ENCODE data around the gene FGF2. TPM values are rescaled to one million over a fixed set of nuclear protein-coding genes. Genes with fewer than 3 reads are reported as not detected.
"Not testable (repeated sequence)": the region's sequence is repeated elsewhere in the genome, so short reads cannot be mapped to it uniquely, and the experiment has no call there.

FGF2 gene
- total and polyA plus RNA-seq, 3 donors from 2014 or later, result 3.0 to 4.9 (median 4.5) TPM

GRCh38 chr4:122932763-122933162 lies 106.1 kb downstream of the FGF2 start:
- Histone ChIP-seq H3K27ac (no peak overlapping the region), H3K4me1 (no peaks in the 10 kb centered on the region), H3K27me3 (no peaks in the 10 kb centered on the region), H3K36me3 (ENCODE audit: low read depth, missing control alignments) (no peaks in the 10 kb centered on the region), H3K4me3 (no peak overlapping the region), H3K9me3 (no peaks in the 10 kb centered on the region)
- intact Hi-C loops (cut with DNase I; ENCODE audit: low total_unique reads), result no loop called here
- TF ChIP-seq POLR2A (IDR thresholded peaks at IDR 0.05), result no peak
- no peak for TF ChIP-seq CTCF (IDR thresholded peaks at IDR 0.05)
- no peak for DNase-seq

- intact Hi-C loops (cut with DNase I; ENCODE audit: low total_unique reads); H3K9me3 ChIP-seq; H3K36me3 ChIP-seq (ENCODE audit: low read depth, missing control alignments); H3K27me3 ChIP-seq; H3K4me3 ChIP-seq; H3K27ac ChIP-seq; H3K4me1 ChIP-seq; DNase-seq: not testable (repeated sequence)
- WGBS, 2 donors, result 93 to 97% methylated on average over 9 to 17 of the region's 17 CpGs
Measured at GRCh38 chr4:122945136-122945535, 118.5 kb downstream of the FGF2 start.

GRCh38 chr4:122946142-122946541 lies 119.5 kb downstream of the FGF2 start:
- TF ChIP-seq CTCF (IDR thresholded peaks at IDR 0.05) (no peak), POLR2A (IDR thresholded peaks at IDR 0.05) (no peak)
- Histone ChIP-seq H3K4me3 (no peak overlapping the region), H3K27me3 (no peaks in the 10 kb centered on the region), H3K27ac (no peak overlapping the region), H3K9me3 (no peaks in the 10 kb centered on the region), H3K4me1 (no peaks in the 10 kb centered on the region), H3K36me3 (ENCODE audit: low read depth, missing control alignments) (no peaks in the 10 kb centered on the region)
- intact Hi-C loops (cut with DNase I; ENCODE audit: low total_unique reads), result no loop called here
- WGBS, 2 donors, result 94 to 100% methylated on average over 1 of the region's 1 CpG
- DNase-seq, result no peak

Other genes starting within 250 kb of the FGF2 start
- gene IL21, start 205.8 kb upstream of the FGF2 start, total RNA-seq, result not detected
- gene IL21, start 205.8 kb upstream of the FGF2 start, polyA plus RNA-seq (ENCODE audit: insufficient read depth, low read depth, low replicate concordance), result 1.3 TPM
- gene BBS12, start 94.1 kb upstream of the FGF2 start, total RNA-seq, result 1 to 10 TPM; 5.0 to 7.5 TPM
- gene BBS12, start 94.1 kb upstream of the FGF2 start, polyA plus RNA-seq (ENCODE audit: insufficient read depth, low read depth, low replicate concordance), result 15.7 TPM
- 10 to 100 TPM; 12.0 to 15.4 TPM for gene NUDT6, start 95.8 kb downstream of the FGF2 start, total RNA-seq
- 16.6 TPM for gene NUDT6, start 95.8 kb downstream of the FGF2 start, polyA plus RNA-seq (ENCODE audit: insufficient read depth, low read depth, low replicate concordance)

Data from testis (tissue), 3 donors.